ENCODE data around the gene GSK3A. TPM values are rescaled to one million over a fixed set of nuclear protein-coding genes. Genes with fewer than 3 reads are reported as not detected.

Gene GSK3A
- total RNA-seq, 6 experiments from 2014 or later: 12.3 to 14.8 (median 13.5) TPM

DNA sequence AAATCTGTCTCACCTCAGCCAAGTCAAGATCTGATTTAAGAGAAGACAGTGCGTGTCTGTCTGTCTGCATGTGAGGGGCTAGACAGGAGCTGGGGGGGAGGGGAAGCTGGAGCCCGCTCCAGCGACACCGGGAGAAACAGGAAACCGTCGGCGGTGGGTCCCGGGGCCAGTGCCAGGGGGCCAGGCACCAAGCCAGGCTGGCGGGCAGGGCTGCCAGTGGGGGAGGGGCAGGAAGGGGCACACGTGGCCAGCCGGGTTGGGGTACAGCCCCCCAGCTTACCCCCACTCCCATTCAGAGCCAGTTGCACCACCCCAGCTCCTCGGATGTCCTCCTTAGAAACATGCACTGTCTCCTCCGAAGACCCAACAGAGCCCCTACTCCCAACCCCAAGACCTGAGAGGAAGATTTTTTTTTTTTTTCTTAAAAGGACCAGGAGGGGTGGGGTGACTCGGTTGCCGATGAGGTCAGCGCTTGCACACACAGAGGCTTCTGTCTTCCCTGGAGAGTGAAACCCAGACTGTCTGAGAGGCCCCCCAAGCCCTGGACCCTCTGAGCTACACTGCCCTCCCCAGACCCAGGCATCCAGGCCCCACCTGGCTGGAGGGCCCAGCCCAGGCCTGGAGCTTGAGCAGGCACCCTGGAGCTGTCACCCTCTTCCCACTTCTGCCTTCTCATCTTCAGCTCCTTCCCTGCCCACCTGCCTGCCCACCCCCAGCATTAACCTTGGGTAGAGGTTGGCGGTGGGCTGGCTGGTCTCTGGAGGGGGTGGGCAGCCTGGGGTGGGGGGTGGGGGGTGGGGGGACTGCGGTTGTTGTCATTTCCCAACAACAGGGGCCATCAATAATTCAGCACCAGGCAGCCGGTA, 8.5 kb upstream of the GSK3A start:
- H3K9me3 ChIP-seq: no peaks in the 10 kb centered on the region
- intact Hi-C loops (cut with DNase I): loop anchor here in 1 of 2 donors (5.0 kb wide), 1 partner anchor 36 kb away; no protein-coding TSS in a partner anchor
- H3K36me3 ChIP-seq: peaks cover 0 to 16% (median 5%) of the 10 kb centered on the region in 4 donors
- no peak overlapping the region for H3K4me3 ChIP-seq
- no peak for ATAC-seq
- H3K27me3 ChIP-seq: no peaks in the 10 kb centered on the region
- peaks cover 0 to 29% (median 8%) of the 10 kb centered on the region in 4 donors for H3K4me1 ChIP-seq
- TF ChIP-seq, protein P1, sequence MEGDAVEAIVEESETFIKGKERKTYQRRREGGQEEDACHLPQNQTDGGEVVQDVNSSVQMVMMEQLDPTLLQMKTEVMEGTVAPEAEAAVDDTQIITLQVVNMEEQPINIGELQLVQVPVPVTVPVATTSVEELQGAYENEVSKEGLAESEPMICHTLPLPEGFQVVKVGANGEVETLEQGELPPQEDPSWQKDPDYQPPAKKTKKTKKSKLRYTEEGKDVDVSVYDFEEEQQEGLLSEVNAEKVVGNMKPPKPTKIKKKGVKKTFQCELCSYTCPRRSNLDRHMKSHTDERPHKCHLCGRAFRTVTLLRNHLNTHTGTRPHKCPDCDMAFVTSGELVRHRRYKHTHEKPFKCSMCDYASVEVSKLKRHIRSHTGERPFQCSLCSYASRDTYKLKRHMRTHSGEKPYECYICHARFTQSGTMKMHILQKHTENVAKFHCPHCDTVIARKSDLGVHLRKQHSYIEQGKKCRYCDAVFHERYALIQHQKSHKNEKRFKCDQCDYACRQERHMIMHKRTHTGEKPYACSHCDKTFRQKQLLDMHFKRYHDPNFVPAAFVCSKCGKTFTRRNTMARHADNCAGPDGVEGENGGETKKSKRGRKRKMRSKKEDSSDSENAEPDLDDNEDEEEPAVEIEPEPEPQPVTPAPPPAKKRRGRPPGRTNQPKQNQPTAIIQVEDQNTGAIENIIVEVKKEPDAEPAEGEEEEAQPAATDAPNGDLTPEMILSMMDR (IDR thresholded peaks at IDR 0.05): no peak
- peak overlapping the region in 2 of 3 donors; percentile 24 to 47 for H3K27ac ChIP-seq
- WGBS (ENCODE audit: insufficient coverage, low coverage, low lambda C conversion rate, missing lambda C conversion rate): 13% methylated on average over 7 of the region's 19 CpGs
- DNase-seq: peak in 1 of 3 donors; percentile 39

DNA sequence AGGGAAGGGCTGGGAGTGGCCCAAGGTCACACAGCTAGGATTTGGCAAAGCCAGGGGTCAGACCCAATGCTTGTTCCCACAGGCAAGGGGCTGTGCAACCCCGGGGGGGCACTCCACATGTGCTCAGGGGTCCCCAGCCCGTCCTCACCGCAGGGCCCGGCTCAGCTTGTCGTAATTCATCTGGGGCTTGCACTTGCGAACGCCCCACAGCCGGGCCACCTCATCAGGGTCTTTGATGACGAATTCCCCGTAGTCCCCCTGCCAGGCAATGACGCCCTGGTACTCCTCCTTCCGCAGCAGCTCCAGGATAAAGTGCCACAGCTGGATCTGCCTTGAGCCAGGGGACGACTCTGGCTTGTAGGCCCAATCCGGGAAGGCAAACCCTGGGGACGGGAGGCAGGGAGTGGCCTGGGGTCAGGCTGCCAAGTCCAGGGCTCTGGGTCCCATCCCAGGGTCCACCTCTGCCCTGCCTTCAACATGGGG, 7.8 kb upstream of the GSK3A start:
- no peak for DNase-seq
- Histone ChIP-seq H3K27me3 (no peaks in the 10 kb centered on the region), H3K36me3 (peaks cover 0 to 16% (median 5%) of the 10 kb centered on the region in 4 donors), H3K9me3 (no peaks in the 10 kb centered on the region), H3K4me1 (peaks cover 0 to 26% (median 8%) of the 10 kb centered on the region in 4 donors), H3K4me3 (no peak overlapping the region), H3K27ac (peak overlapping the region in 1 of 3 donors; percentile 24)
- intact Hi-C loops (cut with DNase I): loop anchor here in 1 of 2 donors (5.0 kb wide), 1 partner anchor 37 kb away; no protein-coding TSS in a partner anchor
- ATAC-seq: no peak
- no CpG with 5 or more reads among the region's 15 CpGs for WGBS (ENCODE audit: insufficient coverage, low coverage, low lambda C conversion rate, missing lambda C conversion rate)
- TF ChIP-seq, protein P1 (IDR thresholded peaks at IDR 0.05): no peak
- no peak for TF ChIP-seq POLR2A (IDR thresholded peaks at IDR 0.05)

DNA sequence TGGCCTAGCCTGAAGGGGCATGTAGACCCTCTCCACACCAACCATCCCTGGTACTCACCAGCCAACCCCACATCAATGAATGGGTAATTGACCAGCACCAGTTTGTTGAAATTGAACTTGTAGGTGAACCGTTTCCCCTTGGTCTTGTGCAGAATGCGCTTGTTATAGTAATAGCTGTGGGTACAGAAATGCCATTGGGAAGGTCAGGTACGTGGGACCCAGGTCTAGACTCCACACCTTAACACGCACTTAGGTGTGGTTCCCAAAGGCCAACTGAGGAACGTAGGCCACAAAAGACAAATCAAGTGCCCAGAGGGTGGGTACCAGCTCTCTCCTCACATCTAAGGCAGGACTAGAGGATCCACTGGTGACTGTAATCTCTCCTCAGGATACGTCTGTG, 7.4 kb upstream of the GSK3A start:
- Histone ChIP-seq H3K36me3 (peaks cover 0 to 16% (median 5%) of the 10 kb centered on the region in 4 donors), H3K27ac (no peak overlapping the region), H3K4me3 (no peak overlapping the region), H3K27me3 (no peaks in the 10 kb centered on the region), H3K9me3 (no peaks in the 10 kb centered on the region), H3K4me1 (peaks cover 0 to 30% (median 10%) of the 10 kb centered on the region in 4 donors)
- WGBS (ENCODE audit: insufficient coverage, low coverage, low lambda C conversion rate, missing lambda C conversion rate): 62% methylated on average over 4 of the region's 6 CpGs
- DNase-seq (no peak), ATAC-seq (no peak)
- no peak for TF ChIP-seq POLR2A (IDR thresholded peaks at IDR 0.05)
- TF ChIP-seq, protein P1 (IDR thresholded peaks at IDR 0.05): no peak
- intact Hi-C loops (cut with DNase I): loop anchor here (5.0 to 10.0 kb wide), 2 partner anchors 38 to 45 kb away; no protein-coding TSS in a partner anchor

DNA sequence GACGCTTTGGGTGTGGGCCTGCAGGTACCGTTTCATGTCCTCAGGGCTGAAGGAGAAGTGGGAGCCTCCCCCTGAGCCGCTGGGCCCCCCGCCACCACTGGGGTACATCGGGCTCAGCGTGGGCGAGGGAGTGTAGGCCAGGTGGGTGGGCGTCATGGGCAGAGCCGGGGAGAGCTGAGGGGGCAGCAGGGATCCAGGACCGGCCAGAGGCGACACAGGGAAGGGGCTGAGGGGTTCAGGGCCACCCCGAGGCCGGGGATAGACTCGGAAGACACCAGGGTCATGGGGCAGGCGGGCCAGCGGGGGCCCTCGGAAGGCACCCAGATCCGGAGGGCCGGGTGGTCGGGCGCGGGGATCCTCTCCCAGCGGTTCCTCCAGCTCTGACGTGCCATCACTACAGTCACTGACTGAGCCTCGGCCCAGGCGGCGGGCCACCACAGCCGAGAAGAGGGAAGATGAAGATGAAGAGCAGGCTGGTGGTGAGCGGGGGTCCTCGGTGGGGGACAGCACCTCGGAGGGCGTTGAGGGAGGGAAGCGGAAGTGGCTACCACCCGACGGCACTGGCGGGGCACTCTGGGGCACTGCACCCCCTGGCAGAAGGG, 6.8 kb upstream of the GSK3A start:
- no peak for DNase-seq
- no peak overlapping the region for H3K27ac ChIP-seq

More for the DNA sequence above, 6.8 kb upstream of the GSK3A start:
- no peak overlapping the region for H3K4me3 ChIP-seq
- ATAC-seq: no peak
- no peaks in the 10 kb centered on the region for H3K27me3 ChIP-seq
- TF ChIP-seq POLR2A (IDR thresholded peaks at IDR 0.05): no peak
- TF ChIP-seq, protein P1 (IDR thresholded peaks at IDR 0.05): no peak
- no peaks in the 10 kb centered on the region for H3K9me3 ChIP-seq
- H3K36me3 ChIP-seq: peaks cover 0 to 16% (median 5%) of the 10 kb centered on the region in 4 donors
- peaks cover 0 to 30% (median 11%) of the 10 kb centered on the region in 4 donors for H3K4me1 ChIP-seq
- WGBS (ENCODE audit: insufficient coverage, low coverage, low lambda C conversion rate, missing lambda C conversion rate): 75% methylated on average over 11 of the region's 36 CpGs
- intact Hi-C loops (cut with DNase I): loop anchor here in 1 of 2 donors (10.0 kb wide), 1 partner anchor 46 kb away; no protein-coding TSS in a partner anchor
